Measurements from ENCODE around the gene FCER1A.

DNA sequence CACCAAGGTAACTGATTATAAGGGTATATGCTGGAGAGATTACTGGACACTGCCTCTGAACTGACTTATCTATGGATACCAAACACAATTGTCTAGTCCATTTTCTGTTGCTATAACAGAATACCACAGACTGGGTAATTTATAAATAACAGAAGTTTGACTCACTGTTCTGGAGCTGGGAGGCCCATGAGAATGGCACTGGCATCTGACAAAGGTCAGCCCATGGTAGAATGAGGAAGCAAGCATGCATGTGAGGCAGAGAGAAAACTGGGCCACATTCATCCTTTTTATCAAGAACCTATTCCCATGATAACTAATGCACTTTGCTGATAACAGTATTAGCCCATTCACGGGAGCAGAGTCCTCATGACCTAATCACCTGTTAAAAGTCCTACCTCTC, 37.4 kb downstream of the FCER1A start:
- no peak for TF ChIP-seq KLF13 (tag; IDR thresholded peaks at IDR 0.05; ENCODE audit: borderline replicate concordance, low read depth)
- TF ChIP-seq MAFK (IDR thresholded peaks at IDR 0.05; ENCODE audit: low read length), result no peak
- TF ChIP-seq KDM2B (CRISPR knock-in tag; IDR thresholded peaks at IDR 0.05), result no peak
- no peak for TF ChIP-seq ZFPM2 (CRISPR knock-in tag; IDR thresholded peaks at IDR 0.05)
- no peak for TF ChIP-seq SIN3A (IDR thresholded peaks at IDR 0.05; ENCODE audit: borderline replicate concordance in 2 of 2, control insufficient read depth in 1 of 2, low read depth in 2 of 2, low read length in 2 of 2)
- TF ChIP-seq TFAM (CRISPR knock-in tag; conservative IDR thresholded peaks at IDR 0.05), result no peak
- TF ChIP-seq NR2C2 (CRISPR knock-in tag; IDR thresholded peaks at IDR 0.05), result no peak
- no peak for TF ChIP-seq NR2C2 (tag; IDR thresholded peaks at IDR 0.05)
- TF ChIP-seq GATAD2B (IDR thresholded peaks at IDR 0.05; ENCODE audit: borderline replicate concordance), result no peak
